Astrocyte (in vitro differentiated cells and primary cell): ENCODE results near the gene ALDH1A3. TPM values are rescaled to one million over a fixed set of nuclear protein-coding genes. Genes with fewer than 3 reads are reported as not detected.

ENCODE experiments used
- DNase-seq: peaks from one replicate; pipeline ENCODE4 v3.0.0-alpha.2; 2010; ENCODE audit warnings: low read depth
- FAIRE-seq: peaks from 2 replicates; lab custom pipeline; 2011; peaks lifted over from hg19 to GRCh38; lab: Jason Lieb, UNC
- H2AFZ ChIP-seq: 2 replicates; pipeline ENCODE4 v1.6.0; 2012; ENCODE audit warnings: low read depth, low read length, inconsistent platforms
- H3K27ac ChIP-seq: 2 replicates; pipeline ENCODE4 v1.5.1; 2011; ENCODE audit warnings: low read depth, low read length, inconsistent platforms
- H3K27me3 ChIP-seq: 2 replicates; pipeline ENCODE4 v1.6.0; 2011; ENCODE audit warnings: low read length, inconsistent platforms; ENCODE audit not compliant: insufficient read depth
- H3K36me3 ChIP-seq: 2 replicates; pipeline ENCODE4 v1.5.1; 2011; ENCODE audit warnings: low read length, inconsistent platforms; ENCODE audit not compliant: insufficient read depth
- H3K4me1 ChIP-seq: 2 replicates; pipeline ENCODE4 v1.5.1; 2011; ENCODE audit warnings: low read length, inconsistent platforms; ENCODE audit not compliant: insufficient read depth
- H3K4me2 ChIP-seq: 2 replicates; pipeline ENCODE4 v1.6.0; 2012; ENCODE audit warnings: low read length, inconsistent platforms
- H3K4me3 ChIP-seq: 2 replicates; pipeline ENCODE4 v1.5.1; 2011; ENCODE audit warnings: low read depth, mild to moderate bottlenecking, low read length, inconsistent platforms; ENCODE audit not compliant: insufficient read depth
- H3K79me2 ChIP-seq: 2 replicates; pipeline ENCODE4 v1.6.0; 2012; ENCODE audit warnings: mild to moderate bottlenecking, low read length, inconsistent platforms; ENCODE audit not compliant: insufficient read depth
- H3K9ac ChIP-seq: 2 replicates; pipeline ENCODE4 v1.6.0; 2012; ENCODE audit warnings: mild to moderate bottlenecking, low read length, inconsistent platforms
- H3K9me3 ChIP-seq: 2 replicates; pipeline ENCODE4 v1.5.1; 2012; ENCODE audit warnings: low read depth, mild to moderate bottlenecking, low read length, inconsistent platforms; ENCODE audit not compliant: insufficient read depth
- H4K20me1 ChIP-seq: 2 replicates; pipeline ENCODE4 v1.6.0; 2012; ENCODE audit warnings: low read length, inconsistent platforms; ENCODE audit not compliant: insufficient read depth
- H3K27ac Mint-ChIP-seq: one replicate; pipeline ENCODE4 v1.8.0; 2021; ENCODE audit warnings: mild to moderate bottlenecking, mixed read lengths; ENCODE audit not compliant: unreplicated experiment
- H3K27me3 Mint-ChIP-seq: one replicate; pipeline ENCODE4 v1.8.0; 2021; ENCODE audit warnings: low read depth, mixed read lengths; ENCODE audit not compliant: unreplicated experiment
- H3K36me3 Mint-ChIP-seq: one replicate; pipeline ENCODE4 v1.8.0; 2021; ENCODE audit warnings: low read depth, mixed read lengths; ENCODE audit not compliant: unreplicated experiment
- H3K4me1 Mint-ChIP-seq: one replicate; pipeline ENCODE4 v1.8.0; 2021; ENCODE audit warnings: low read depth, mixed read lengths; ENCODE audit not compliant: unreplicated experiment
- H3K4me3 Mint-ChIP-seq: one replicate; pipeline ENCODE4 v1.8.0; 2021; ENCODE audit warnings: mild to moderate bottlenecking, moderate library complexity, mixed read lengths; ENCODE audit not compliant: unreplicated experiment
- H3K9me3 Mint-ChIP-seq: one replicate; pipeline ENCODE4 v1.8.0; 2021; ENCODE audit warnings: mild to moderate bottlenecking, mixed read lengths; ENCODE audit not compliant: unreplicated experiment
- EZH2 ChIP-seq: IDR thresholded peaks from 2 replicates; pipeline ENCODE4 v1.6.1; 2012; ENCODE audit warnings: mild to moderate bottlenecking, low read length, inconsistent platforms; ENCODE audit not compliant: insufficient read depth
- total RNA-seq: library from RNA; stranded (reverse); gene quantifications from 2 replicates; pipeline ENCODE4 v1.2.1, GENCODE V29; 2021
- TF ChIP-seq, protein P1 (sequence below): IDR thresholded peaks from 2 replicates; pipeline ENCODE4 v1.5.1; 2011; ENCODE audit warnings: low read depth, mild to moderate bottlenecking, inconsistent platforms, low read length, moderate library complexity; ENCODE audit not compliant: insufficient read depth

ALDH1A3 gene
- total RNA-seq, 1 donor from 2014 or later = 0.95 TPM

DNA sequence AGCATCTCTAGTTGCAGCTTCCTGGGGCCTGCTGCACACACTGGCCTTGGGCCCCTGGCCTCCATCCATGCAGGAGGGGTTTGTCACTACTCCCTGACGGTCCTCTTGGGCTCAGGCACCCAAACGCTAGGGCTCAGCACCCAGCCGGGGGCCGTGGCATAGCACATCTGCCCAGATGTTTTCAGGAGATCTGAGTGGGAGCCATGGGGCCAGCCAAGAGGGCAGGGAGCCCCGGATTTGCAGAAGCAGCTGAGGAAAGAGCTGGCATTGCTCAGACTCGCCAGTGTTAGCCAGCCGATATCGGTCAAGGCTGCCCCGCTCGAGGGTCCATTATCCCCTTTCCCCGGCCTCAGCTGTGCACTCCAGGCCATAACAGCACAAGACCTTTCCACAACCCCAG lies 1.5 kb upstream of the ALDH1A3 start:
- DNase-seq (no peak), FAIRE-seq (no peak)
- Histone ChIP-seq H3K4me2 (peak overlapping the region; percentile 85), H3K36me3 (no peaks in the 10 kb centered on the region), H3K79me2 (peaks cover 13% of the 10 kb centered on the region), H3K27me3 (peaks cover 26% of the 10 kb centered on the region), H3K9ac (no peak overlapping the region), H3K4me3 (no peak overlapping the region), H3K27ac (no peak overlapping the region), H2AFZ (no peak overlapping the region), H3K4me1 (peaks cover 6% of the 10 kb centered on the region), H4K20me1 (peaks cover 5% of the 10 kb centered on the region), H3K9me3 (no peaks in the 10 kb centered on the region)
- H3K4me3 Mint-ChIP-seq = peak overlapping the region; percentile 75
- no peaks in the 10 kb centered on the region for H3K36me3 Mint-ChIP-seq
- H3K4me1 Mint-ChIP-seq = no peaks in the 10 kb centered on the region
- peaks cover 80% of the 10 kb centered on the region for H3K27me3 Mint-ChIP-seq
- TF ChIP-seq, protein P1, sequence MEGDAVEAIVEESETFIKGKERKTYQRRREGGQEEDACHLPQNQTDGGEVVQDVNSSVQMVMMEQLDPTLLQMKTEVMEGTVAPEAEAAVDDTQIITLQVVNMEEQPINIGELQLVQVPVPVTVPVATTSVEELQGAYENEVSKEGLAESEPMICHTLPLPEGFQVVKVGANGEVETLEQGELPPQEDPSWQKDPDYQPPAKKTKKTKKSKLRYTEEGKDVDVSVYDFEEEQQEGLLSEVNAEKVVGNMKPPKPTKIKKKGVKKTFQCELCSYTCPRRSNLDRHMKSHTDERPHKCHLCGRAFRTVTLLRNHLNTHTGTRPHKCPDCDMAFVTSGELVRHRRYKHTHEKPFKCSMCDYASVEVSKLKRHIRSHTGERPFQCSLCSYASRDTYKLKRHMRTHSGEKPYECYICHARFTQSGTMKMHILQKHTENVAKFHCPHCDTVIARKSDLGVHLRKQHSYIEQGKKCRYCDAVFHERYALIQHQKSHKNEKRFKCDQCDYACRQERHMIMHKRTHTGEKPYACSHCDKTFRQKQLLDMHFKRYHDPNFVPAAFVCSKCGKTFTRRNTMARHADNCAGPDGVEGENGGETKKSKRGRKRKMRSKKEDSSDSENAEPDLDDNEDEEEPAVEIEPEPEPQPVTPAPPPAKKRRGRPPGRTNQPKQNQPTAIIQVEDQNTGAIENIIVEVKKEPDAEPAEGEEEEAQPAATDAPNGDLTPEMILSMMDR = no peak
- H3K27ac Mint-ChIP-seq = no peak overlapping the region
- peaks cover 2% of the 10 kb centered on the region for H3K9me3 Mint-ChIP-seq

DNA sequence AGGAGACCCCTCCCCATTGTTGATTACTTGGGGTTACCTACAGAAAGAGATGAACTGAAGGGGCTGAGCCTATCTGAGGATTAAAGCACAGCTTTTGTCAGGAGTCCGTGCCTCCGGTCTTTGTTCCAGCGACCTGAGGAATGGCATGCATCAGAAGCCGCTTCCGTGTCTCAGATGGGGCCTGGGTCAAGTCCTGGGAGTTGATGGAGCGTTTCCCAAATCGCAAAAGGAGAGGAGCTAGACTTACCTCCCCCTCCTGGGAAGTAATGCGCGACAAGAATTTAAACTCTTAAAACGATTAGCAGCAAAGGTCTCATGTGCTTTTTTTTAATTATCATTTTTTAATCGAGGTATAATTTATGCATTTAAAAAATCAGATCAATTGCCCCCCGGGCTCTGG lies 983 bp upstream of the ALDH1A3 start:
- Mint-ChIP-seq H3K36me3 (no peaks in the 10 kb centered on the region), H3K9me3 (peaks cover 2% of the 10 kb centered on the region), H3K4me3 (peak overlapping the region; percentile 75), H3K27me3 (peaks cover 82% of the 10 kb centered on the region), H3K4me1 (no peaks in the 10 kb centered on the region), H3K27ac (no peak overlapping the region)
- no peaks in the 10 kb centered on the region for H3K9me3 ChIP-seq
- TF ChIP-seq, protein P1 = no peak
- no peak for TF ChIP-seq EZH2
- H3K79me2 ChIP-seq = peaks cover 13% of the 10 kb centered on the region
- peaks cover 5% of the 10 kb centered on the region for H4K20me1 ChIP-seq
- no peak overlapping the region for H3K9ac ChIP-seq
- H3K4me1 ChIP-seq = peaks cover 6% of the 10 kb centered on the region
- no peak overlapping the region for H3K27ac ChIP-seq
- DNase-seq (no peak), FAIRE-seq (no peak)
- H3K27me3 ChIP-seq = peaks cover 26% of the 10 kb centered on the region
- no peak overlapping the region for H3K4me3 ChIP-seq
- no peaks in the 10 kb centered on the region for H3K36me3 ChIP-seq
- no peak overlapping the region for H2AFZ ChIP-seq
- H3K4me2 ChIP-seq = peak overlapping the region; percentile 85

DNA sequence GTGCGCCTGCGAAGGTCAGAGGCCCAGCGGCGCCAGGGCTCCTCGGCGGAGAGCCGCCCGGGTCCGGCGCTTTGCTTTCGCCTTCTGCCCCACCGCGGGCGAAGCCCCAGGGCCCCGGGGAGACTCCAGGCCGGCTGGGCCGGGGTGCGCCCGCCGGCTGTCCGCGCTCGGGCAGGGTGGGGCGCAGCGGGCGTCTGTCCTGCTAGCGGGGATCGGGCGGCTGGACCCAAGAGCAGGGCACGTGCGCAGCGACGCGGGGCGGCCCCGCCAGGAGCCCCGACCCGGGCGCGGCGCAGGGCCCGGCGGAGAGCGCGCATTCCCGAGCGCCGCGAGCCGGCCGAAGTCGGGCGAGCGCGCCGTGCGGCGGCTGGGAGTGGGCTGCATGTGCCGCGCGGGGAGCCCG lies 569 bp upstream of the ALDH1A3 start:
- TF ChIP-seq, protein P1 = no peak
- TF ChIP-seq EZH2 = no peak
- Histone ChIP-seq H3K9ac (peak overlapping the region; percentile 18), H3K27ac (no peak overlapping the region), H4K20me1 (peaks cover 5% of the 10 kb centered on the region), H3K79me2 (peaks cover 13% of the 10 kb centered on the region), H3K4me1 (peaks cover 6% of the 10 kb centered on the region), H3K36me3 (no peaks in the 10 kb centered on the region), H3K4me3 (peak overlapping the region; percentile 50), H3K9me3 (no peaks in the 10 kb centered on the region), H3K27me3 (peaks cover 26% of the 10 kb centered on the region), H3K4me2 (peak overlapping the region; percentile 85), H2AFZ (peak overlapping the region; percentile 26)
- Mint-ChIP-seq H3K9me3 (peaks cover 2% of the 10 kb centered on the region), H3K4me1 (no peaks in the 10 kb centered on the region), H3K36me3 (no peaks in the 10 kb centered on the region), H3K27ac (no peak overlapping the region), H3K27me3 (peaks cover 84% of the 10 kb centered on the region), H3K4me3 (peak overlapping the region; percentile 75)
- DNase-seq (no peak), FAIRE-seq (no peak)
